K562 (cell line): Measurements from ENCODE around the gene AIFM1.

ENCODE experiments used
- DIDO1 ChIP-seq: fragments of 450-650 bp; IDR thresholded peaks from 2 replicates; pipeline ENCODE4 v1.6.1; 2016; ENCODE audit warnings: low read depth, missing biosample characterization, missing genetic modification characterization
- ESRRA ChIP-seq: fragments of 450-650 bp; IDR thresholded peaks from 2 replicates; pipeline ENCODE4 v1.6.1; 2014; ENCODE audit warnings: low read depth, mild to moderate bottlenecking, moderate library complexity, borderline replicate concordance
- HLTF ChIP-seq: fragments of 450-650 bp; IDR thresholded peaks from 2 replicates; pipeline ENCODE4 v1.6.1; 2016
- MLX ChIP-seq, 2 experiments: fragments of 450-650 bp in 1 of 2; sonication (generic) in 1 of 2; formaldehyde crosslinking; conservative IDR thresholded peaks; 2 replicates each; pipeline versions ENCODE4 v1.4.0 to v1.8.1; 2020 to 2022; ENCODE audit warnings: mild to moderate bottlenecking in 1 of 2, missing genetic modification reagents in 1 of 2
- NCOA6 ChIP-seq: fragments of 450-650 bp; IDR thresholded peaks from 2 replicates; pipeline ENCODE4 v1.6.1; 2017; ENCODE audit warnings: mild to moderate bottlenecking
- NR1H2 ChIP-seq: sonication (generic); formaldehyde crosslinking; IDR thresholded peaks from 2 replicates; pipeline ENCODE4 v1.4.0; 2020; ENCODE audit warnings: mild to moderate bottlenecking, missing genetic modification reagents
- RAD21 ChIP-seq, 2 experiments: fragments of 250-450 bp in 1 of 2; fragments of 450-650 bp in 1 of 2; sonication (Bioruptor Pico) in 1 of 2; formaldehyde crosslinking in 1 of 2; IDR thresholded peaks in 1 of 2; conservative IDR thresholded peaks in 1 of 2; 2 replicates each; pipeline versions ENCODE4 v1.4.0 to v1.8.0; 2020 to 2022; ENCODE audit warnings: mild to moderate bottlenecking in 2 of 2, moderate library complexity in 1 of 2
- RBM14 ChIP-seq: fragments of 200-400 bp; formaldehyde crosslinking; IDR thresholded peaks from 2 replicates; pipeline ENCODE4 v1.6.1; 2018; ENCODE audit warnings: low read depth, mild to moderate bottlenecking, low read length, moderate library complexity, borderline replicate concordance; ENCODE audit not compliant: insufficient read depth
- SMARCB1 ChIP-seq: IDR thresholded peaks from 2 replicates; pipeline ENCODE4 v1.6.1; 2011; ENCODE audit warnings: improper control_type of control experiment, low read depth; ENCODE audit not compliant: insufficient read length
- TCF7 ChIP-seq: sonication (generic); IDR thresholded peaks from 2 replicates; pipeline ENCODE4 v1.6.1; 2016; ENCODE audit warnings: antibody characterized with exemption, borderline replicate concordance
- UBTF ChIP-seq, 2 experiments: IDR thresholded peaks; 2 replicates each; pipeline ENCODE4 v1.6.1; 2012; ENCODE audit warnings: improper control_type of control experiment in 2 of 2, low read depth in 2 of 2, low read length in 2 of 2, borderline replicate concordance in 1 of 2
- ZNF124 ChIP-seq: sonication (generic); formaldehyde crosslinking; IDR thresholded peaks from 2 replicates; pipeline ENCODE4 v1.8.1; 2022; ENCODE audit warnings: missing genetic modification reagents
- ZNF324 ChIP-seq: fragments of 250-450 bp; sonication (Bioruptor Pico); IDR thresholded peaks from 2 replicates; pipeline ENCODE4 v1.4.0; 2020; ENCODE audit warnings: mild to moderate bottlenecking

- no peak for TF ChIP-seq TCF7
- TF ChIP-seq NCOA6, result no peak
- TF ChIP-seq UBTF (IDR thresholded peaks at IDR 0.05; ENCODE audit: borderline replicate concordance in 1 of 2, low read depth in 2 of 2, low read length in 2 of 2), result no peak
- TF ChIP-seq ZNF124 (CRISPR knock-in tag), result no peak
- no peak for TF ChIP-seq ZNF324
- TF ChIP-seq NR1H2 (CRISPR knock-in tag), result no peak
- TF ChIP-seq RAD21 (CRISPR knock-in tag; conservative IDR thresholded peaks at IDR 0.05 in 1 of 2, IDR thresholded peaks at IDR 0.05 in 1 of 2), result no peak
- no peak for TF ChIP-seq DIDO1 (tag)
- TF ChIP-seq ESRRA, result no peak
- no peak for TF ChIP-seq HLTF
- no peak for TF ChIP-seq MLX (CRISPR knock-in tag; conservative IDR thresholded peaks at IDR 0.05)
- no peak for TF ChIP-seq SMARCB1
- TF ChIP-seq RBM14, result no peak
These were observed 31.8 kb upstream of the AIFM1 start for GRCh38 chrX:130197464-130197863.
